BE2C (cell line): Measurements from ENCODE around the gene MMEL1.

Experiments
- DNase-seq: peaks from one replicate; pipeline ENCODE4 v3.0.0-alpha.2; 2020
- H3K27me3 ChIP-seq: fragments of 250-450 bp; sonication (Bioruptor Pico); 2 replicates; pipeline ENCODE4 v1.5.1; 2020; ENCODE audit warnings: mild to moderate bottlenecking
- H3K36me3 ChIP-seq: fragments of 250-450 bp; sonication (Bioruptor Pico); 2 replicates; pipeline ENCODE4 v1.5.1; 2020; ENCODE audit warnings: mild to moderate bottlenecking
- H3K4me1 ChIP-seq: fragments of 250-450 bp; sonication (Bioruptor Pico); 2 replicates; pipeline ENCODE4 v1.5.1; 2020
- H3K4me3 ChIP-seq: 2 replicates; pipeline ENCODE4 v1.5.1; 2011; ENCODE audit warnings: low read depth, low read length
- H3K9me3 ChIP-seq: fragments of 250-450 bp; sonication (Bioruptor Pico); 2 replicates; pipeline ENCODE4 v1.5.1; 2020
- CTCF ChIP-seq: IDR thresholded peaks from 2 replicates; pipeline ENCODE4 v1.5.1; 2012; ENCODE audit warnings: mild to moderate bottlenecking, low read depth, low read length

MMEL1 gene

DNA sequence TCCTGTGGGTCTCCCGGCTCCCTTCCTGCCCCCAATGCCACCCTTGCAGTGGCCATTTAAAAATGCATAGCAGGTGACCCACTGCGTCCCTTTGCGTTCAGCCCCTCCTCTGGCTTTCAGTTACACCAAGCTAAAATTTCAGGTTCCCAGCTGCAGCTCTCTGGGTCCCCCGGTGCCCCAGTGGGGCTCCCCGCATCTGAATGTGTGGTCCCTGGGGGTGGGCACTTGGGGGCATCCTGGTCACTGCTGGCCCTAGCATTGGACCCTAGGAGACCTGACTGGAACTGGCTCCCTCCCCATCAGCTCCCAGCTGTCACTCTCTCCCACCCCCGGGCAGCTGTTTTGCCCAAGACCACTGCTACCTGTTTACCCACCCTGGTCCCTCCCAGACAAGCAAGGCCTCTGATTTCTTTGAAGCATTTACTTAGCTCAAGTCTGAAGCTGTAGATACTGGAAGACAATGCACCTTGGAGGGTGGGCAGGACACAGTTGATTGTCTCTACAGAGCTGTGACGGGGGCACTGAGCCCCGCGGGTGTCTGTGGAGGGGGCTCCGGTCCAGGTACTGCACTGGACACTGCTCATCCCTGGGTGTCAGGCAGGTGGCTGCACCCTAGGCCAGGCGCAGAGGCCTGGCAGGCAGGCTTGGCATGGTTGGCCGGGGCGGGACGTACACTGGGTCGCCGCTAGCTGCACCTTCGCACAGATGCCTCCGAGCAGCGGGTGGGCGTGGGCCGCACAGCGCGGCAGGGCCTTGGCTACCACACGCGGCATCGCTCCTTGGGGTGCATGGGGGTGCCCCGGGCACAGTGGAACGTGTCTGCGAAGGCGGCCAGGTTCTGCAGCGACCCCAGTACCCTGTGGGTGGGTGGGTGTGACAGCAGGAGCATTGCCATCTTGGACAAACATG, 42.3 kb downstream of the MMEL1 start:
- H3K27me3 ChIP-seq, result no peaks in the 10 kb centered on the region
- no peak overlapping the region for H3K4me3 ChIP-seq
- no peaks in the 10 kb centered on the region for H3K4me1 ChIP-seq
- TF ChIP-seq CTCF, result no peak
- no peak for DNase-seq
- no peaks in the 10 kb centered on the region for H3K36me3 ChIP-seq
- H3K9me3 ChIP-seq, result no peaks in the 10 kb centered on the region

DNA sequence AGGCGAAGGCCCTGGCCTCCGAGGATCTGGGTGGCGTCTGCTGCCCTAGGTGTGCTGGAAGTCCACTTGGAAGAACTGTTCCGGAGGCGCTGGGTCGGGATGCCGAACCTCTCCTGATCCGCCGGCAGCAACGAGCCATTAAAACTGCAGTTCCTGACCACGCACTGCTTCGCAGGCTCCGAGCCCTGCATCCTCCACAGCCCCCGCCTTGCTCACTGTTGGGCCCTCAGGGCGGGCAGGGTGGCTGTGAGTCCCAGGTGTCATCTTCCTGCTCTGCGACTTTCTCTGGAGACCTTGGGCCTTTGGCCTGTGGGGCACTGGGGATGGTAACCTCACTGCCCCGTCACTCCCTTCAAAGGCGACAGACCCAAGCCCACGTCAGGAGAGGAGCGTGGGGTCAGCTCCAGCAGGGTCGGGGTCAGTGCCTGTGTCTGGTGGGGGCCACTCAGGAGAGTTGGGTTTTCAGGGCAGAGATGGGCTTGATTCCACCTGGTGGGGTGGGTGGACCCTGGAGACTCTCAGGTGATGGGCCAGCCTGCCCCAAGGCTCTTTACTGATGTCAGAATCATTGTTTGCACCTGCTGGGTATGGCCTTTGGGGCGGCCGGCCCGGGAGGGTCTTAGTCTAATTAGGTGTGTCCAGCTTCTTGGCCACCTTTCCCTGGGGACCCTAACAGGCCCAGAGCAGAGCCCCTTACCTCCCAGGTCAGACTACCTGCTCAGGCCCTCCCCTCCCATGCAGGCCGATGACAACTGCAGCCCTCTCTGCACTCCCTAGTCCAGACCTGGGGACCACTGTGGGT, 43.2 kb downstream of the MMEL1 start:
- Histone ChIP-seq H3K4me1 (peaks cover 6% of the 10 kb centered on the region), H3K9me3 (no peaks in the 10 kb centered on the region), H3K36me3 (no peaks in the 10 kb centered on the region), H3K4me3 (no peak overlapping the region), H3K27me3 (no peaks in the 10 kb centered on the region)
- no peak for TF ChIP-seq CTCF
- DNase-seq, result no peak

- H3K4me1 ChIP-seq, result peaks cover 6% of the 10 kb centered on the region
- no peak for TF ChIP-seq CTCF
- no peaks in the 10 kb centered on the region for H3K36me3 ChIP-seq
- no peaks in the 10 kb centered on the region for H3K9me3 ChIP-seq
- no peaks in the 10 kb centered on the region for H3K27me3 ChIP-seq
- DNase-seq, result no peak
- no peak overlapping the region for H3K4me3 ChIP-seq
These were observed 44.0 kb downstream of the MMEL1 start for GRCh38 chr1:2588661-2589430.

GRCh38 chr1:2587860-2588571, 44.8 kb downstream of the MMEL1 start:
- H3K4me3 ChIP-seq, result no peak overlapping the region
- TF ChIP-seq CTCF, result no peak

GRCh38 chr1:2587071-2587859, 45.6 kb downstream of the MMEL1 start:
- Histone ChIP-seq H3K27me3 (no peaks in the 10 kb centered on the region), H3K9me3 (no peaks in the 10 kb centered on the region), H3K4me3 (peak overlapping the region; percentile 55), H3K36me3 (no peaks in the 10 kb centered on the region), H3K4me1 (peaks cover 6% of the 10 kb centered on the region)
- DNase-seq, result no peak
- TF ChIP-seq CTCF, result no peak

More at GRCh38 chr1:2587860-2588571, 44.8 kb downstream of the MMEL1 start:
- Histone ChIP-seq H3K9me3 (no peaks in the 10 kb centered on the region), H3K27me3 (no peaks in the 10 kb centered on the region), H3K36me3 (no peaks in the 10 kb centered on the region), H3K4me1 (peaks cover 6% of the 10 kb centered on the region)
- DNase-seq, result no peak
